Measurements from ENCODE around the gene PPM1E.
"Not testable (repeated sequence)": the region's sequence is repeated elsewhere in the genome, so short reads cannot be mapped to it uniquely, and the experiment has no call there.

The PPM1E gene

DNA sequence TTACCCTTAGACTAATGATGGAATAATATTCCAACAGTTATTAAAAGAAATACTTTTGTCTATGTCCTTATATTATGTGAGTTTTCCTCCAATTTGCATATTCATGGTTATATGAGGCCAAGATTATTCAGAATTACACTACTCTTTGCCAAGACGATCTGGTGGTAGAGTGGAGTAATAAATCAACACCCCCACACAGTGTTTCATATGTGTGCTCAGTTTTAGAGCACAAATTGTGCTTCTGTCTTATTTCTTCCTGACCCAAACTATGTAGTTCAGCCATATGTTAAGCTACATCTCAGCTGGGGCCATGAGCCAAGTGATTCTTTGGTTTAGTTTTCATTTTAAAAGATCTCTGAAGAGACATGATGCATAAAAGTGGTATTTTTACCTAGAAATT, 26.9 kb upstream of the PPM1E start:
- Histone ChIP-seq H3K36me3 (peaks cover 13% of the 10 kb centered on the region), H3K27me3 (no peaks in the 10 kb centered on the region), H3K27ac (no peak overlapping the region), H3K4me3 (ENCODE audit: low read depth in 1 of 2, low read length in 1 of 2) (no peak overlapping the region), H3K9me3 (no peaks in the 10 kb centered on the region), H3K4me1 (ENCODE audit: control insufficient read depth in 1 of 2, insufficient read depth in 1 of 2, low read depth in 1 of 2, low read length in 1 of 2) (no peaks in the 10 kb centered on the region)
- TF ChIP-seq, protein P1, sequence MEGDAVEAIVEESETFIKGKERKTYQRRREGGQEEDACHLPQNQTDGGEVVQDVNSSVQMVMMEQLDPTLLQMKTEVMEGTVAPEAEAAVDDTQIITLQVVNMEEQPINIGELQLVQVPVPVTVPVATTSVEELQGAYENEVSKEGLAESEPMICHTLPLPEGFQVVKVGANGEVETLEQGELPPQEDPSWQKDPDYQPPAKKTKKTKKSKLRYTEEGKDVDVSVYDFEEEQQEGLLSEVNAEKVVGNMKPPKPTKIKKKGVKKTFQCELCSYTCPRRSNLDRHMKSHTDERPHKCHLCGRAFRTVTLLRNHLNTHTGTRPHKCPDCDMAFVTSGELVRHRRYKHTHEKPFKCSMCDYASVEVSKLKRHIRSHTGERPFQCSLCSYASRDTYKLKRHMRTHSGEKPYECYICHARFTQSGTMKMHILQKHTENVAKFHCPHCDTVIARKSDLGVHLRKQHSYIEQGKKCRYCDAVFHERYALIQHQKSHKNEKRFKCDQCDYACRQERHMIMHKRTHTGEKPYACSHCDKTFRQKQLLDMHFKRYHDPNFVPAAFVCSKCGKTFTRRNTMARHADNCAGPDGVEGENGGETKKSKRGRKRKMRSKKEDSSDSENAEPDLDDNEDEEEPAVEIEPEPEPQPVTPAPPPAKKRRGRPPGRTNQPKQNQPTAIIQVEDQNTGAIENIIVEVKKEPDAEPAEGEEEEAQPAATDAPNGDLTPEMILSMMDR (IDR thresholded peaks at IDR 0.05), result no peak

DNA sequence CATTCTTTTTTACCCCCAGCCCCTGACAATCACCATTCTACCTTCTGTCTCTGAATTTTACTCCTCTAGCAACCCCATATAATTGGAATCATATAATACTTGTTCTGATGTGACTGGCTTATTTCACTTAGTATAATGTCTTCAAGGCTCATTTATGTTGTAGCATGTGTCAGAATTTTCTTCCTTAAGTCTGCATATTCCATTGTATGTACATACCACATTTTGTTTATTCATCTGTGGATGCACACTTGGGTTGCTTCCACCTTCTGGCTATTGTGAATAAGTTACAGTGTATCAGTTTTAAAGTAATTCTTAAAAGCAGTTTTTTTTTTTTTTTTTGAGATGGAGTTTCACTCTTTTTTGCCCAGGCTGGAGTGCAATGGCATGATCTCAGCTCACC, 24.7 kb upstream of the PPM1E start:
- Histone ChIP-seq H3K4me1 (ENCODE audit: control insufficient read depth in 1 of 2, insufficient read depth in 1 of 2, low read depth in 1 of 2, low read length in 1 of 2) (no peaks in the 10 kb centered on the region), H3K27me3 (no peaks in the 10 kb centered on the region), H3K27ac (no peak overlapping the region), H3K9me3 (no peaks in the 10 kb centered on the region), H3K36me3 (peaks cover 8% of the 10 kb centered on the region), H3K4me3 (ENCODE audit: low read depth in 1 of 2, low read length in 1 of 2) (no peak overlapping the region)
- TF ChIP-seq, protein P1 (IDR thresholded peaks at IDR 0.05), result no peak

DNA sequence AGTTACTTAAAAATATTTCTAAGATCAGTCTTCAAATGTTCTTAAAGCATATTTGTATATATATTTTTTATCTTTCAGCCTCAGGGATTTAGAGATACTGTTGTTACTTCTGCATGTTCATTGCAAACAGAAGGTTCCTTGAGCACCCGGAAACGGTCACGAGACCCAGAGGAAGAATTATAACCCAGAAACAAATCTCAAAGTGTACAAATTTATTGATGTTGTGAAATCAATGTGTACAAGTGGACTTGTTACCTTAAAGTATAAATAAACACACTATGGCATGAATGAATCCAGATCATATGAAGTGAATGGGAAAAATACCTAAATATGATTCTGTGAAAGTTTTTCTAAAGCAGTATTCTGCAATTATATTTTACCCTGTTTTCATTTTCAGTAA, 21.6 kb upstream of the PPM1E start:
- H3K4me1 ChIP-seq (ENCODE audit: control insufficient read depth in 1 of 2, insufficient read depth in 1 of 2, low read depth in 1 of 2, low read length in 1 of 2), result no peaks in the 10 kb centered on the region
- no peak overlapping the region for H3K27ac ChIP-seq
- H3K4me3 ChIP-seq (ENCODE audit: low read depth in 1 of 2, low read length in 1 of 2), result no peak overlapping the region
- peaks cover 8% of the 10 kb centered on the region for H3K36me3 ChIP-seq
- no peaks in the 10 kb centered on the region for H3K27me3 ChIP-seq
- TF ChIP-seq, protein P1 (IDR thresholded peaks at IDR 0.05), result no peak
- no peaks in the 10 kb centered on the region for H3K9me3 ChIP-seq

DNA sequence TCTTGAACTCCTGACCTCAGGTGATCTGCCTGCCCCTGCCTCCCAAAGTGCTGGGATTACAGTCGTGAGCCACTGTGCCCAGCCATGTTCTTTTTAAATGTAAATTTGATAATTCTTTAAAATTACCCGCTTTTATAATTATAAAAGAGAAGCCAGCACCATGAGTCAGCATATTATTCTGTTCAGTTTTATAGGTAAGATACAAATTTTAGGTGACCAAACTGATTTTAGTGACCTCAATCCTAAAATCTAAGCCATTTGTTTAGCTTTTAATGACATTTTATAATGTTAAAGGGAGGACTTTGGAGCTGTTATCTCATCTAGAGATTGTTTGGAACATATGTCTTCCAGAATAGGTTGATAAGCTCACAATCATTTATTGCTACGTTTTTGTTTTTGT, 20.8 kb upstream of the PPM1E start:
- Histone ChIP-seq H3K27ac (no peak overlapping the region), H3K4me3 (ENCODE audit: low read depth in 1 of 2, low read length in 1 of 2) (no peak overlapping the region), H3K9me3 (no peaks in the 10 kb centered on the region), H3K27me3 (no peaks in the 10 kb centered on the region), H3K36me3 (peaks cover 8% of the 10 kb centered on the region), H3K4me1 (ENCODE audit: control insufficient read depth in 1 of 2, insufficient read depth in 1 of 2, low read depth in 1 of 2, low read length in 1 of 2) (no peaks in the 10 kb centered on the region)
- TF ChIP-seq, protein P1 (IDR thresholded peaks at IDR 0.05), result no peak

DNA sequence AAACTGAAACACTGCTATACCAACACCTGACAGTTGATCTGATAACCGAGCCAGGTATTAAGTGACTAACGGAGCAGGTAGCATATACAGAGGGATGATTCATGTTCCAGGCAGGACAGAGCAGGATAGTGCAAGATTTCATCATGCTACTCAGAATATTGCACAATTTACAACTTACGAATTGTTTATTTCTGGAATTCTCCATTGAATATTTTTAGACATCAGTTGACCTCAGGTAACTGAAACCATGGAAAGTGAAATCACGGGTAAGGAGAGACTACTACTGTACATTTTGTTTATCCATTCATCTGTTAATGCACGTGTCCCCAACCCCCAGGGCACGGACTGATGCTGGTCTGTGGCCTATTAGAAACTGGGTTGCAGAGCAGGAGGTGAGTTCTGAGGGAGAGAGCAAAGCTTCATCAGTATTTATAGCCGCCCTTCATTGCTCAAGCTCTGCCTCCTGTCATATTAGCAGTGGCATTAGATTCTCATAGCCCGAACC, 14.5 kb upstream of the PPM1E start:
- Histone ChIP-seq H3K27ac (no peak overlapping the region), H3K9me3 (no peaks in the 10 kb centered on the region), H3K36me3 (no peaks in the 10 kb centered on the region), H3K4me3 (ENCODE audit: low read depth in 1 of 2, low read length in 1 of 2) (no peak overlapping the region), H3K4me1 (ENCODE audit: control insufficient read depth in 1 of 2, insufficient read depth in 1 of 2, low read depth in 1 of 2, low read length in 1 of 2) (no peaks in the 10 kb centered on the region), H3K27me3 (no peaks in the 10 kb centered on the region)
- TF ChIP-seq, protein P1 (IDR thresholded peaks at IDR 0.05), result no peak

DNA sequence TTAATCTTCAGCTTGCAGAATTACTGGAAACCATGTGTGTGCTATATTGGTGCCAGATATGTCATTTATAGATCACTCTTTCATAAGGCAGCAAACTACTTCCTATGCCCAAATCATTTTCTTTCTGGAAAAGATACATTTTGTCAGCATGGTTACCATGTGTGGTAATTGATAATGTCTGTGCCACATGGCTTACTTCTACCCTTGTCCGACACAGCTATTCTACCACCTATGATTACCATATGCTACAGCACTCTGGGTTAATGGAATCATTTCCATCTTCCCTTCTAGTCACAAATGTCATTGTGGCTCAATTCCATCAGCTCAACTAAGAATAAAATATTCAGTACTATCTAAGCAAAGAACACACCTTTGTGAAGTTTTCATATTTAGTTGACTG, 8.0 kb upstream of the PPM1E start:
- H3K4me1 ChIP-seq (ENCODE audit: control insufficient read depth in 1 of 2, insufficient read depth in 1 of 2, low read depth in 1 of 2, low read length in 1 of 2), result no peaks in the 10 kb centered on the region
- no peak overlapping the region for H3K27ac ChIP-seq
- H3K36me3 ChIP-seq, result no peaks in the 10 kb centered on the region
- H3K4me3 ChIP-seq (ENCODE audit: low read depth in 1 of 2, low read length in 1 of 2), result no peak overlapping the region
- peaks cover 25% of the 10 kb centered on the region for H3K27me3 ChIP-seq
- TF ChIP-seq, protein P1 (IDR thresholded peaks at IDR 0.05), result no peak
- no peaks in the 10 kb centered on the region for H3K9me3 ChIP-seq

DNA sequence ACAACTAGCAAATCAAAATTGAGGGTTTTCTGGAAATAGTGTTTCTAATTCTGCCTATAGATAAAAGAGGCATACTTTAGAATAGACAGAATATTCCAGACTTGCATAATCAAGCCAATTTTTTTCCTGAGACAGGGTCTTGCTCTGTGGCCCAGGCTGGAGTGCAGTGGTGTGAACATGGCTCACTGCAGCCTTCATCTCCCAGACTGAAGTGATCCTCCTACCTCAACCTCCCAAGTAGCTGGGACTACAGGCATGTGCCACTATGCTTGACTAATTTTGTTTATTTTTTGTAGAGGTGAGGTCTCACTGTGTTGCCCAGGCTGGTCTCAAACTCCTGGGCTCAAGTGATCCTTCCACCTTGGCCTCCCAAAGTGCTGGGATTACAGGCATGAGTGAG, 6.0 kb upstream of the PPM1E start:
- H3K4me3 ChIP-seq (ENCODE audit: low read depth in 1 of 2, low read length in 1 of 2); H3K27ac ChIP-seq; H3K9me3 ChIP-seq; H3K4me1 ChIP-seq (ENCODE audit: control insufficient read depth in 1 of 2, insufficient read depth in 1 of 2, low read depth in 1 of 2, low read length in 1 of 2); H3K36me3 ChIP-seq: not testable (repeated sequence)
- H3K27me3 ChIP-seq, result peaks cover 45% of the 10 kb centered on the region
